Suprapubic skin (tissue), 4 donors: ENCODE results near the gene KIF5A. TPM values are rescaled to one million over a fixed set of nuclear protein-coding genes. Genes with fewer than 3 reads are reported as not detected.
A peak's percentile ranks its signal among the peaks of the same experiment; 100 is the strongest.

Experiments
- DNase-seq, 2 donors: peaks; one replicate each; pipeline ENCODE4 v3.0.0-alpha.2; 2019; ENCODE audit warnings: low spot score in 2 of 2
- H3K27ac ChIP-seq: fragments of 200-600 bp; sonication (generic); one replicate; pipeline ENCODE4 v1.5.1; 2019
- H3K27me3 ChIP-seq: fragments of 200-600 bp; sonication (generic); one replicate; pipeline ENCODE4 v1.5.1; 2019
- H3K36me3 ChIP-seq: fragments of 200-600 bp; sonication (generic); one replicate; pipeline ENCODE4 v1.5.1; 2019
- H3K4me1 ChIP-seq: fragments of 200-600 bp; sonication (generic); one replicate; pipeline ENCODE4 v1.5.1; 2019
- H3K4me3 ChIP-seq: fragments of 200-600 bp; sonication (generic); one replicate; pipeline ENCODE4 v1.5.1; 2019; ENCODE audit warnings: mild to moderate bottlenecking
- H3K9me3 ChIP-seq: fragments of 200-600 bp; sonication (generic); one replicate; pipeline ENCODE4 v1.5.1; 2019
- EP300 ChIP-seq: sonication (generic); formaldehyde crosslinking; IDR thresholded peaks from one replicate; pipeline ENCODE4 v1.6.1; 2017; ENCODE audit warnings: antibody characterized with exemption
- POLR2A ChIP-seq, 2 donors: fragments of 450-650 bp; IDR thresholded peaks; one replicate each; pipeline ENCODE4 v1.6.1; 2017; ENCODE audit warnings: antibody characterized with exemption in 2 of 2, mild to moderate bottlenecking in 2 of 2, moderate library complexity in 2 of 2
- POLR2AphosphoS5 ChIP-seq, 3 donors: sonication (generic); formaldehyde crosslinking; IDR thresholded peaks; one replicate each; pipeline ENCODE4 v1.6.1; 2017; ENCODE audit warnings: antibody characterized with exemption in 3 of 3
- WGBS: methylation state at CpG from one replicate; pipeline ENCODE4 v1.1.5; 2018; 5-methylcytosine and 5-hydroxymethylcytosine counted together
- total RNA-seq, 4 donors: library from RNA; depleted of rRNA; stranded (reverse); fragments of >200 nt; gene quantifications; one replicate each; pipeline ENCODE4 v1.1.0, GENCODE V29; 2016
- TF ChIP-seq, protein P1 (sequence below), 2 donors: fragments of 200-600 bp in 1 of 2; fragments of 450-650 bp in 1 of 2; sonication (generic) in 1 of 2; IDR thresholded peaks; one replicate each; pipeline ENCODE4 v1.5.1; 2016 to 2019; ENCODE audit warnings: antibody characterized with exemption in 2 of 2, mild to moderate bottlenecking in 1 of 2, moderate library complexity in 1 of 2

The KIF5A gene
- total RNA-seq, 4 donors from 2014 or later, result 0.08 to 0.23 TPM; not detected in 2

DNA sequence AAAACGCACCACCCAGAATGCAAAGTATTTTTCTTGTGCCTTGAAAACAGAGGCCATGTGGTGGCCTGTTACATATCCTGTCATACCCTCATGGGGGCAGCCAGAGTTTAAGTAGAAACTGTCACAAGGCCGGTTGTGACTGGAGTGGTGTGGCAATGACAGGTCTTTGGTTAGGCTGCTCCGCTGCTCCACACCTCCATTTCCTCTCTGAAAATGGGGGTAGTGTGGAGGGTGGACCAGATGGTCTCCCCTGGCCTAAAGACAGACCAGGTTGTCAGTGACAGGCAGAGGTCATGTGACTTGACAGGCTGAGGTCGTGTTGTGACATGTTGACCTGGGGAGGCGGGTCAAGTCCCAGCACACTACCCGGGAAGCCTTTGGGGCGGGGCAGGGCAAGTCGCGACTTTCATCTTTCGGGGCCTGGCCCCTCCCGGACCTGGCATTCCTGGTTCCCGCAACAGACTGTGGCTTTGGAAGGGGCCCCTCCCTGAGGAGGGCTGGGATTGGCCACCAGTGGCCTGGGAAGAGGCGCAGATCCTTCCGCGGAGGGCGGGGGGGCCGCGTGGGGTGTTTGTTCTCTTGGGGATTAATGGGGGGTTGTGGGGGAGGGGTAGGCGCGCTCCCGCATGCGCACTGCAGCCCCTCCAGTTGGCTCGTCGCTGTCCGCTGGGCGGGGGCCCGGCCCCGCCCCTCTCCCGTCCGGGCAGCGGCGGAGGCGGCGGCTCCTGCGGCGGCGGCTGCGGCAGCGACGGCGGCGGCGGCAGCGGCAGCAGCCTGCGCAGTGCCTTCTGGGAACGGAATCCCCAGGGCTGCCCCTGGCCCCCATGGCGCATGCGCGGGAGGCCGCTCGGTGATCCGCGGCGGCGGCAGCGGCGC, 27.6 kb upstream of the KIF5A start, which contains the start of gene MBD6:
MBD6 (plus strand) TSS at position 814 of the 876 bp plus-strand sequence. CDS start 1,480 bp downstream, outside the sequence.
- no peaks in the 10 kb centered on the region for H3K9me3 ChIP-seq
- WGBS, result 2% methylated on average over 13 of the region's 57 CpGs
- peak within 1 kb of the TSS; percentile 96 for H3K27ac ChIP-seq
- peaks cover 70% of the 10 kb centered on the region for H3K4me1 ChIP-seq
- H3K27me3 ChIP-seq, result no peaks in the 10 kb centered on the region
- peak in 2 of 3 donors; percentile 30 to 85 for TF ChIP-seq POLR2AphosphoS5 (IDR thresholded peaks at IDR 0.05)
- TF ChIP-seq, protein P1, sequence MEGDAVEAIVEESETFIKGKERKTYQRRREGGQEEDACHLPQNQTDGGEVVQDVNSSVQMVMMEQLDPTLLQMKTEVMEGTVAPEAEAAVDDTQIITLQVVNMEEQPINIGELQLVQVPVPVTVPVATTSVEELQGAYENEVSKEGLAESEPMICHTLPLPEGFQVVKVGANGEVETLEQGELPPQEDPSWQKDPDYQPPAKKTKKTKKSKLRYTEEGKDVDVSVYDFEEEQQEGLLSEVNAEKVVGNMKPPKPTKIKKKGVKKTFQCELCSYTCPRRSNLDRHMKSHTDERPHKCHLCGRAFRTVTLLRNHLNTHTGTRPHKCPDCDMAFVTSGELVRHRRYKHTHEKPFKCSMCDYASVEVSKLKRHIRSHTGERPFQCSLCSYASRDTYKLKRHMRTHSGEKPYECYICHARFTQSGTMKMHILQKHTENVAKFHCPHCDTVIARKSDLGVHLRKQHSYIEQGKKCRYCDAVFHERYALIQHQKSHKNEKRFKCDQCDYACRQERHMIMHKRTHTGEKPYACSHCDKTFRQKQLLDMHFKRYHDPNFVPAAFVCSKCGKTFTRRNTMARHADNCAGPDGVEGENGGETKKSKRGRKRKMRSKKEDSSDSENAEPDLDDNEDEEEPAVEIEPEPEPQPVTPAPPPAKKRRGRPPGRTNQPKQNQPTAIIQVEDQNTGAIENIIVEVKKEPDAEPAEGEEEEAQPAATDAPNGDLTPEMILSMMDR (IDR thresholded peaks at IDR 0.05), result no peak
- TF ChIP-seq POLR2A (IDR thresholded peaks at IDR 0.05), result peak; percentile 13 to 54
- TF ChIP-seq EP300, result no peak
- H3K4me3 ChIP-seq, result peak within 1 kb of the TSS; percentile 77
- peak; percentile 95 to 97 for DNase-seq
- peaks cover 24% of the 10 kb centered on the region for H3K36me3 ChIP-seq

DNA sequence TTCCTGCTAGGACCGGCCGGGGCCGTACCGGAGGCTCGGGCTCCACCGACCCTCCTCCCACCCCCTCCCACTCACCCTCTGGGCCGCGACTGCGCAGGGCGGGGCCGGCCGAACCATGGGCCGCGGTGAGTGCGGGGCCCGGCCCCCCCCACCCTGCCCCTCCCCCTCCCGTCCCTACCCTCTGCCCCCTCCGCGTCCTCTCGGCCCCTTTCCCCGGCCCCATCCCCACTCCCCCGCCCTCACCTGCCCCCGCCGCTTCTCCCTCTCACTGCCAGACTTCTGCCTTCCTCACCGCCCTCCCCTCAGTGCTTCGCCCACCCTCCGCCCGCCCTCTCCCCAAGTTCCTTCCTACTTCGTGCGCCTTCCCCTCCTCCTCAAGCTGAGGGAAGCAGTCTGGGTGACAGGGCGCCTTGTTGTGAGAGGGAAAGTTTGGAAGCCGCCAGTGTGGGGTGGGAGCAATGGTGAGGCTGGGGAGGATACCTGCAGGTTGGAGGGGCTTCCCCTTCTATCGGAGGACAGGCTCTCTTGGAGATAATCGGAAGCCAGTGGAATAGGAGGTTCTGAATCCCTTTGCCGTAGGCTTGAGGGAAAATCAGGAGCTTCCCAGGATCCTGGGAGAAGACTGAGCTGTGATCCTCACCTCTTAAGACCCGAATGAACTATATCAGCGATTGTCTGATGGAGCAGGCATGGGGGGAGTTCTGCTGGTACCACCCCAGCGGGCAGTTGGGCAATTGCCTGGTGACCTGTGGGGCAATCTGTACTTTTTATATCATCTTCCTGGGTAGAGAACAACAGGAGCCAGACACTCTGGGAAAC, 26.7 kb upstream of the KIF5A start:
- DNase-seq, result peak; percentile 85 to 86
- Histone ChIP-seq H3K36me3 (peaks cover 30% of the 10 kb centered on the region), H3K9me3 (no peaks in the 10 kb centered on the region), H3K27me3 (no peaks in the 10 kb centered on the region), H3K4me3 (peak overlapping the region; percentile 77), H3K27ac (peak overlapping the region; percentile 96), H3K4me1 (peaks cover 62% of the 10 kb centered on the region)
- WGBS, result 0% methylated on average over 17 of the region's 38 CpGs
- TF ChIP-seq, protein P1 (IDR thresholded peaks at IDR 0.05), result no peak
- no peak for TF ChIP-seq EP300
- TF ChIP-seq POLR2AphosphoS5 (IDR thresholded peaks at IDR 0.05), result no peak
- TF ChIP-seq POLR2A (IDR thresholded peaks at IDR 0.05), result no peak

DNA sequence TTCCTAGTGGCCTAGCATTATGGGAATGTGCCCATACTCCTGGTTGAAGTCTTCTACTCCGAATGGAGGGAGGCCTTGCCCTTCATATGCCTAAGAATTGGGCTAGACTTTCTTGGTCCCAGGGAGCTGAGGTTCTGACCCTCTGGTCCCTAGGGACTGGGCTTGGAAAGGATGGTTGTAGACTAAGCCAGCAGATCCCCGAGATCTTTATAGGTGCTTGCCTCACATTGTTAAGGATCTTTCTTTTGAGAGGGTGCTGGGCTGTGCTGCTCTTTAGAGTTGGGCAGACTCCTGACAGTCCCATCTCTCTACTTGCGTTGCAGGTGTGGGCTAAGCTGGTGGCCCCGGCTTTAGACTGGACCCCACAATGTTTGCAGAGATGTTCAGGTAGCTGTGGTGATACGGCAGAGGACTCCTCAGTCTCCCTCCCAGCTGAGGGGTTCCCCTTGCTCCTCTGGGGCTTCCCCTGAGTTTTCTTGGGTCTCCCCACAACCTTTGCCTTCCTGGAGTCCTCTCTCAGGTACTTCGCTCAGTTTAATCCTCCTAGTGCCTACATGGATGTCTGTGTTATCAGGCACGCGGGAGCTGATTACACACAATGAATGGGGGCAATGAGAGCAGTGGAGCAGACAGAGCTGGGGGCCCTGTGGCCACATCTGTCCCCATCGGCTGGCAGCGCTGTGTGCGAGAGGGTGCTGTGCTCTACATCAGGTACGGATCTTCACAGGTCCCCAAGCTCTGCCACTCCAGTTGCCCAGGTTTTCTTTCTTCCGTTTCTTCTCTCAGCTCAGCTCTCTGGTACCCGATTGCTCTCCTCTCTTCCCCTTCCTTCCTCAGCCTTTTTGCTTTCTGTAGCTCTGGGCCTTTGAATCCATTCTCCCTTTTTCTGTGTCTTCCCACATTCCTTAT, 25.9 kb upstream of the KIF5A start:
- Histone ChIP-seq H3K36me3 (peaks cover 39% of the 10 kb centered on the region), H3K27ac (peak overlapping the region; percentile 96), H3K27me3 (no peaks in the 10 kb centered on the region), H3K4me1 (peaks cover 53% of the 10 kb centered on the region), H3K9me3 (no peaks in the 10 kb centered on the region), H3K4me3 (peak overlapping the region; percentile 77)
- no peak for TF ChIP-seq POLR2AphosphoS5 (IDR thresholded peaks at IDR 0.05)
- TF ChIP-seq, protein P1 (IDR thresholded peaks at IDR 0.05), result no peak
- no peak for TF ChIP-seq EP300
- no peak for TF ChIP-seq POLR2A (IDR thresholded peaks at IDR 0.05)
- 70% methylated on average over 13 of the region's 14 CpGs for WGBS
- DNase-seq, result no peak

DNA sequence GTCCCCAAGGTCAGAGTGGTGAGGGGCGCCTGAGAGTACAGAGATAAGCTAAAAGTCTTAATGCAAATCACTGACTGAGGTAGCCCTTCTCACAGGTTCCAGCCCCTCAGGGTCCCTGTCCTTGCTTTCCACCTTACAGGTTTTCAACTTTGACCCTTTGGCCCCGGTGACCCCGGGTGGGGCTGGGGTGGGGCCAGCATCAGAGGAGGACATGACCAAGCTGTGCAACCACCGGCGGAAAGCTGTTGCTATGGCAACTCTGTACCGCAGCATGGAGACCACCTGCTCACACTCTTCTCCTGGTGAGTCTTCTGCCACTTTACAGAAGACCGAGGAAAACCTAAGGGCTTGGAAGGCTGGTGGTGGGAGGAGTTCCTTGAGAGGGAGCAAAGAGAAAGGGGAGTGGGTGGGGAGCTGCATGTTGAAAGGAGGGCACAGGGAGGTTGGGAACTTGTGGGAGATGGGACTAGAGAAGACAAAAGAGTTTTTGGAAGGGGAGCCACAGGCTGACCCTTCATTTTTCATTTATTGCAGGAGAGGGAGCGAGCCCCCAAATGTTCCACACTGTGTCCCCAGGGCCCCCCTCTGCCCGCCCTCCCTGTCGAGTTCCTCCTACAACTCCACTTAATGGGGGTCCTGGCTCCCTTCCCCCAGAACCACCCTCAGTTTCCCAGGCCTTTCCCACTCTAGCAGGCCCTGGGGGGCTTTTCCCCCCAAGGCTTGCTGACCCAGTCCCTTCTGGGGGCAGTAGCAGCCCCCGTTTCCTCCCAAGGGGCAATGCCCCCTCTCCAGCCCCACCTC, 24.8 kb upstream of the KIF5A start:
- Histone ChIP-seq H3K4me1 (peaks cover 45% of the 10 kb centered on the region), H3K9me3 (no peaks in the 10 kb centered on the region), H3K27ac (no peak overlapping the region), H3K36me3 (peaks cover 49% of the 10 kb centered on the region), H3K4me3 (peak overlapping the region; percentile 77), H3K27me3 (no peaks in the 10 kb centered on the region)
- WGBS, result 58% methylated on average over 11 of the region's 11 CpGs
- no peak for DNase-seq
- TF ChIP-seq EP300, result no peak
